HG03159 (cell line): ENCODE data around the gene IFITM10.

Experiments
- ATAC-seq: cut with Tn5 transposase; IDR thresholded peaks from one replicate; pipeline ENCODE4 v1.9.1; 2021; ENCODE audit warnings: mild to moderate bottlenecking, moderate library complexity; ENCODE audit not compliant: unreplicated experiment

IFITM10 gene

DNA sequence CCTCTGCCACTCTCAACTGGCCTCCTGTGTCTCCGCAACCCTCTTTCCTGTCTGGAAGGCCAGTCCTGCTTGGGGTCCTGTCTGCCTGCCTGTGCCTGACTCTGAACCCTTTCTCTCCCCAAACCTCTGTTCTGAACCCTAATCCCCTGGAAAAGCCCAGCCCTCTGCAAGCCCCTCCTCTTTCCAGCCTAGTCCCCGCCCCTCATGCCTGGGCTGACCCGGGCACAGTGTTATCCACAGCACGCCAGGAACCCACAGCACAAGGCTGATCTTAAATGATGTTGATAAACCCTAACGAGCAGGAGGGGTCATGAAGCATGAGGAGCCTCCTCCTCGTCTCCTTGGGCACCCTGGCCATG is at the start of gene IFITM10:
Gene IFITM10, minus strand, starts transcription at position 115 of the 359 bp plus-strand sequence. CDS start 153 bp downstream, outside the sequence.
- no peak for ATAC-seq

DNA sequence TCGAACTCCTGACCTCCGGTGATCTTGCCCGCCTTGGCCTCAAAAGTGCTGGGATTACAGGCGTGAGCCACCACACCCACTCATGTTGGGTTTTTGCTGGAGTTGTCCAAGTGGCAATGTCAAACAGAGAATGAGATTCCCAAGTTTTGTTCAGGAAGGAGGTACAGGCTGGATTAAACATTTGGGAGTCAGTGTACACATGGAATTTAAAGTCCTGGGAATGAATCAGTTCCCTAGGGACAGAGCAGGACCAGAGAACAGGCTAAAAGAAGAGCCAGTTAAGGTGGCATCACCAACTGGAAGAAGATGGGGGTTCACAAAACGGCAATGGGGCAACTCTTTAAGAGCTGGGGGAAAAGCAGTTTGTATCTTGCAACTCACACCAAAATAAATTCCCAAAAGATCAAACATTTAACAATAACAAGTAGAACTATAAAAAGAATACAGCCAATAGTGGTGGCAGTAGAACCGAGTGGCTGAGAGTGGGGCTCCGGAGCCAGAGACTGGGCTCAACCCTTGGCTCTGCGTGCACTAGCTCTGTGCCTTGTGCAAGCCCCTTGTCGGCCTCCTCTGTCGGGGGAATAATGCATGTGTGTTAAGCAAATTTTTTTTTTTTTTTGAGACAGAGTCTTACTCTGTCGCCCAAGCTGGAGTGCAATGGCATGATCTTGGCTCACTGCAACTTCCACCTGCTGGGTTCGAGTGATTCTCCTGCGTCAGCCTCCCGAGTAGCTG is 47.2 kb upstream of the IFITM10 start:
- ATAC-seq: no peak

DNA sequence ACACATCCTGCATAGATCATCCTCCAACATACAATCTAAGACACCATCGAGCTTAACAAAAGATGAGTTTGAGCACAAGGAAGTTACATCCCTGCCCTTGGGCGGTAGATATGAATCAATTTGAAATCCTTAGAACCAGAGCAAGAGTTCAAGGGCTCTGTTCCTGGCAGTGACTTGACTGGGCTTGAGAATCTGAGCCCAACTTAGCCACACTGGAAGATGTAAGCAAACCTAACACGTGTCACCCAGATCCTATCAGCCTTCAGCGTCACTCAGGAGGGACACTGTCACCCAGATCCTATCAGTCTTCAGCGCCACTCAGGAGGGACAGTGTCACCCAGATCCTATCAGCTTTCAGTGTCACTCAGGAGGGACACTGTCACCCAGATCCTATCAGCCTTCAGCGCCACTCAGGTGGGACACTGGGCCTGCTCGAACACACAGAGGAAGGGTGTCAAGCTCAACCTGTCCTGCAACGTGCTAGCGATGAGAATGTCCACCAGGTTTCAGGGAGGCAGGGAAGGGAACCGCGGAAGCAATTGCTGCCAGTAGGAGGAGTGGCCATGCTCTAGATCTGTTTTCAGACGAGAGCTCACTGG is 46.1 kb upstream of the IFITM10 start:
- ATAC-seq: no peak

DNA sequence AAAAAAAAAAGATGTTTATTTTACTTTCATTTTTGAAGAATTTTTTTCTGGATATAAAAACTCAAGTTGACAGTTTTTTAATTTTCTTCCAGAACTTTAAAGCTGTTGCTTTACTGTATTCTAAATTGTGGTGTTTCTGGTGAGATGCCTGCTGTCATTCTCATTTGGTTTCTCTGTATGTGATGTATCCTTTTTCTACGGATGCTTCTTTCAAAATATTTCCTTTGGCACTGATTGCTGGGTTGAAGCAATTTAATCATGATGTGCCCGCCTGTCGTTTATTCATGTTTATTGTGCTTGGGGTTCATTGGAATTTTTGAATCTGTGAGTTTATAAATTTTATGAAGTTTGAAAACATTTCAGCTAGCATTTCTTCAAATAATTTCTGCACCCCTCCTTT is 42.7 kb upstream of the IFITM10 start:
- ATAC-seq: no peak

DNA sequence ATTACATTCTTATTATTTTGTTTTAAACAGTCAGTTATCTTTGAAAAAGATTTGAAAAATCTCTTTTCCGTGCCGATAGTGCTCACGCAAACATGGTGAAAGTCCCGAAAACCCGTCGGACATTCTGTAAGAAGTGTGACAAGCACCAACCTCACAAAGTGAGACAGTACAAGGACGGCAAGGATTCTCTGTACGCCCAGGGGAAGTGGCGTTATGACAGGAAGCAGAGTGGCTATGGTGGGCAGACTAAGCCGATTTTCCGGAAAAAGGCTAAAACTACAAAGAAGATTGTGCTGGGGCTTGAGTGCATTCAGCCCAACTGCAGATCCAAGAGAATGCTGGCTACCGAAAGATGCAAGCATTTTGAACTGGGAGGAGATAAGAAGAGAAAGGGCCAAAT is 42.1 kb upstream of the IFITM10 start:
- no peak for ATAC-seq

DNA sequence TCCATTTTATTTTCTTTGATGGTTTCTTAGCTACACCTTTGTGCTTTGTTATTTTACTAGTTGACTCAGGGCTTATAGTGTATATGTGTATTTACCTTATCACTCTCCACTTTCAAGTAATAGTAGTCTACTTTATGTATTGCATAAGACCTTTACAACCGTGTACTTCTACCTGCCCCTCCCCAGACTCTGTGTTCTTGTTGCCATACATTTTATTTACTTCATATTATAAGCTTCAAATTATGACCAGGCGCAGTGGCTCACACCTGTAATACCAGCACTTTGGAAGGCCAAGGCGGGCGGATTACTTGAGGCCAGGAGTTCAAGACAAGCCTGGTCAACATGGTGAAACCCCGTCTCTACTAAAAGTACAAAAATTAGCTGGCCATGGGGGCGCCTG is 41.5 kb upstream of the IFITM10 start:
- ATAC-seq: no peak

DNA sequence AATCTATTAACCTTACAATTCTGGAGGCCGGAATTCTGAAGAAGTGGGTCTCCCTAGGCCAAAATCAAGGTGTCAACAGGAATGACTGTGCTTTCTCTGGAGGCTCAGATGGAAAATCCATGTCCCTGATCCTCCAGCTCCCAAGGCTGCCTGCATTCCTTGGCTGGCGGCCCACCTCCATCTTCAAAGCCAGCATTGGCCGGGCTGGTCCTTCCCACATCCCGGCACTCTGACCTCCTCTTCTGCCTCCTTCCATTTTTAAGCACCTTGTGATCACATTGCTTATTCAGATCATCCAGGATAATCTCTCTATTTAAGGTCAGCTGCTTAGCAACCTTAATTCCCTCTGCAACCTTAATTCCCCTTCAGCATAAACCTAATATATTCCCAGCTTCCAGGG is 36.1 kb upstream of the IFITM10 start:
- ATAC-seq: no peak

DNA sequence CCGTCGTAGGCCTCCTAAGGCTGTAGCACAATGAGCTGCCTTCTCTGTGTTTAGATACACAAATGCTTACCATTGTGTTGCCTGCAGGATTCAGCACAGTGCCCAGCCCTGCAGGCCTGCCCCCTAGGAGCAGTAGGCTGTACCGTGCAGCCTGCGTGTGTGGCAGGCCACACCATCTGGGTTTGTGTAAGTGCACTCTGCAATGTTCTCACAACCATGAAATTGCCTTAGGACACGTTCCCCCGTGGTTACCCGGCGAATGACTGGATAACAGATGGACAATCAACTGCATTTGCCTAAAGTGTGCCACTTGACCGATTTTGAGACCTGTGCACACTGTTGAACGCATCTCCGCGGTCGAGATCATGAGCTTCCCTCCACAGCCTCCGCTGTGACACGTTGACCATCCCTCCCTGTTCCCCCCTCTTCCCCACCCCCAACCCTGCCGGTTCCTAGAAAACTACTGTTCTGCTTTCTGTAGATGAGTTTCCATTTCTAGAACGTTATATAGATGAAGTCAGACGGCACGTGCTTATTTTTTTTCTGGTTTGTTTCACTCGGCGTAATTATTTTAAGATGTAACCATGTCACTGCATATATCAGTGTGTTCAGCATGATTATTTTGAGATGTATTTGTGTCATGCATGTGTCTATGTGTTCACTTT is 35.5 kb upstream of the IFITM10 start:
- no peak for ATAC-seq

DNA sequence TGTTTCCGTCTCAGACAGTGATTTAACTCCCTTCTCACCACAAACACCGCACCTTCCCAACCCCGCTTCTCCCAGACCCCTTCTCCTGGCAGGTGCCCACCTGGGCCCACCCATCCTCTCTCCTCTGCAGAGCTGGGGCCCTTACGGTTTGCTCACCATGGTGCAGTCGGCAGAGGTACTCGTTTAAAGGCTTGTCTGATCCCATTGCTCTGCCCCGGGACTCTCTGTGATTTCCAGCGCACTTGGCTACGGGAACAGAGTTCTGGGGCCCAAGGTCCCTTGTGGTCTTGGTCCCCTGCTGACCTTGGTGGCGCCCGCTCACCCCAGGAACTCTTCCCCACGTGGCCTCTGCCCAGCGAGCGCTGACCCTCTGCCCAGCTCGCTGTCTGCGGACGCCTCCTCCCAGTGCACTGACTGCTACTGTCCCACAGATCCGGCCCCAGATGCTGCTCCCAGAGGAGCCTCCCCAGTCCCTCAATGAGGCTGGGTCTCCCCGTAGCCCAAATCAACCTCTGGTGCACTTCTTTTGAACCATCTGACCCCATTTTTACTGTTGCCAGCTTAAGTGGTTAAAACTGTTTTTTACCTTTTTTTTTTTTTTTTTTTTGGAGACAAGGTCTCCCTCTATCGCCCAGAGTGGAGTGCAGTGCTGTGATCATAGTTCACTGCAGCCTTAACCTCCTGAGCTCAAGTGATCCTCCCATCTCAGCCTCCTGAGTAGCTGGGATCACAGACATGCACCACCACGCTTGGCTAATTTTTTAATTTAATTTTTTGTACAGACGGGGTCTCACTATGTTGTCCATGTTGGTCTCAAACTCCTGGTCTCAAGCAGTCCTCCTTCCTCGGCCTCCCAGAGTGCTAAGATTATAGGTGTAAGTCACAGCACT is 34.6 kb upstream of the IFITM10 start:
- no peak for ATAC-seq

DNA sequence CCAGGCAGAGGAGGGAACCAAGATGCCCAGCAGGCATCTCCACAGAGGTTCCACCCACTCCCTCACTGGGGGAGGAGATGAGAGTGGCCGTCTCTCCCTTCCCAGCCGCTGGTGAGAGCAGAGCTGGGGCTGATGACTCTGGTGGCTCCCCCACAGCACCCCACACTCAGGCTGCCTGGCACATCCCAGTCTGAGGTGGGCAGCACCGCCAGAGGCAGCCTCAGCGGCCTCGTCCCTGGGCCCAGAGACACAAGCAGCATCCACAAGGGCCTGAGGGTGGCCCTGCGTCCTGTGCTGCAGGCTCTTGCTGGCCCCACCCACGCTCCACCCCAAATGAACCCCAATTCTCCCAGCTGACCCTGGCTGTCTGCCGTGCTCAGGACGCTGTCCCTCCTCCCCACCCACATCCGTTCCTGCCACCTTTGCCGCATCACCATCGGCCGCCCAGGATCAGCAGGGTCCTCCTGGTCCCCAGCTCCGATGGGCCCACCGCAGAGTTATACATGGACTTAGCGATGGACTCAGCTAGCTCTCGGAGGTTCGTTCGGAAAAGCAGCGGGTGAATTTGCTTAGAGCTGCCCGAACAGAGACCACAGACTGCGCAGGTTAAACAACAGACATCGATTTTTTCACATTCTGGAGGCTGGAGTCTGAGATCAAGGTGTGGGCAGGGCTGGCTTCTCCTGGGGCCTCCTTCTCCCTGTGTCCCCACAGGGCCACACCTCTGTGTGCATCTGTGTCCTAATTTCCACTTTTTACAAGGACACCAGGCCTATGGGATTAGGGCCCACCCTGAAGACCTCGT is 33.5 kb upstream of the IFITM10 start:
- ATAC-seq: no peak

DNA sequence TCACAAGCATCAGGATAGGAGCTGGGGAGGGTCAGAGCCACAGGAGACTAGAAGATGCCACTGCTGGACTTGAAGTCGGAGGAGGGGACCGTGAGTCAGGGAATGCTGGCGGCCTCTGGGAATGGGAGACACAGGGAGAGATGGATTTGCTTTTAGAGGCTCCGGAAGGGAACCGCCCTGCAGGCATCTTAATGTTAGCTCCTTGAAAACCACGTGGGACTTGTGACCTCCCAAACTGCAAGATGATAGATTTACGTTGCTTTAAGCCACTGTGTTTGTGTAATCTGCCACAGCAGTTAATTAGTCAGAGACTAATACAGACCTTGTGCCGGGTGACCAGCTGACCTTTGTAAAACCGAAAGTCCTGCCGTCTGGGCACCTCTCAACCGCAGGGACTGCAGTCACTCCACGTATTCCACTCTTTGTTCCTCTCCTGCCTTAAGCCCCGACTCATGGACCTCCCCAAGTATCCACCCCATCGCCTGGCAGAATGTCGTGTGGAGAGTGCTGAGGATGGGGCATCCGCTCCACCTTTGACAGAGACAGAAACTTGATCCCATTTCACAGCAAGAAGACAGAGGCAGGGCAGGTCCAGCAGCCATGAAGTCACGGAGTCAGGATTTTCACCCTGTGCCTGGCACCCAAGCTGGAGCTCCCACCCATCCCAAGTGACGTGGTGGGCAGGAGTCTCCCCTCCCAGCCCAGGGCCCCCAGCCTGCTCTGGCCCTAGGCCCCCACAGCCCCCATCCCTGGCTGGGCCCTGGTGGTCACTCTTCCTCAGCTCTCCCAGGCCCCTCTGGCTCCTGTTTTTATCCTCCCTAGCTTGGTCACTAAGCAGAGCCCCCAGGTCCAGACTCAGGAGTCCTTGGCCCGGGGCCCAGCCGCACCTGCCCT is 32.7 kb upstream of the IFITM10 start:
- ATAC-seq: no peak

DNA sequence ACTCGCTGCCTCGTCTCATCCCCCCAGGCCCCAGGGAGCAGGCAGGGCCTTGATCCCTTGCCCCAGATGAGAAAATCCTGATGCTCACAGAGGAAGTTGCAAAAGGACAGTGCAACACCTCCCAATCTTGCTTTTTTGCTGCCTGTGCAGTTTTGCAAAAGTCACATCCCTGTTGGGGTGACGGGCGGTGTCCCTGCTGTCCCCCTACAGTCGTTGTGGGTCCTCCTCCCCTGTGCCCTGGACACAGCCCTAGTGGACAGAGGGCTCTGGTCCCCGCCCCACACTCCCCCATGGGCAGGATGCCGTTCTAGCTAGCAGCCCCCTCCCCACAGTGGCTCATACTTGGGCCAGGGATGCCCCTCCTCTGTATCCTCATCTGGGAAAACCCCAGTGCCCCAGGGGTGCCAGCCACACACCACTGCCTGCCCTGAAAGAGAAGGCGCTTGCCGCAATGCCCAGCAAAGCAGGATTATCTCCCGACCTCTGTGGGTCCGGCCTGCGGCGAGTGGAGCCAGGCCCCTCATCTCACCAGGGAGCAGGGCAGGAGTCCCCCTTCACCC is 31.7 kb upstream of the IFITM10 start:
- no peak for ATAC-seq

DNA sequence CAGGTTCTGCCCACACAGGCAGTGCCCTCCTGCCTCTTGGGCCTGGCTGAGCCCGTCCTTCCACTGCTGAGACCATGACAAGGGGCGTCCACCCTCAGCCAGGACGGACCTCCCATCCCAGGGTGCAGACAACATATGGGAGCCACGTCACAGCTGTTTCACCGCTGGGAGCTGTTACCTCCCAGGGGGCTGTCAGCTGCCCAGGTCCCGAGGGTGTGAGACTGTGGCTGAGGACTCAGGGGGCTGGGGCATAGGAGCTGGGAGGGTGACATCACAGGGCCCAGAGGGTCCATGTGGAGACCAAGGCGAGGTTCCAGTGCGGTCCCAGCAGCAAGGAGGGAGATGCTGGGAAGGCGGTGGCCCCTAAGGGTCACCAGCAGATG is 31.2 kb upstream of the IFITM10 start:
- ATAC-seq: no peak

DNA sequence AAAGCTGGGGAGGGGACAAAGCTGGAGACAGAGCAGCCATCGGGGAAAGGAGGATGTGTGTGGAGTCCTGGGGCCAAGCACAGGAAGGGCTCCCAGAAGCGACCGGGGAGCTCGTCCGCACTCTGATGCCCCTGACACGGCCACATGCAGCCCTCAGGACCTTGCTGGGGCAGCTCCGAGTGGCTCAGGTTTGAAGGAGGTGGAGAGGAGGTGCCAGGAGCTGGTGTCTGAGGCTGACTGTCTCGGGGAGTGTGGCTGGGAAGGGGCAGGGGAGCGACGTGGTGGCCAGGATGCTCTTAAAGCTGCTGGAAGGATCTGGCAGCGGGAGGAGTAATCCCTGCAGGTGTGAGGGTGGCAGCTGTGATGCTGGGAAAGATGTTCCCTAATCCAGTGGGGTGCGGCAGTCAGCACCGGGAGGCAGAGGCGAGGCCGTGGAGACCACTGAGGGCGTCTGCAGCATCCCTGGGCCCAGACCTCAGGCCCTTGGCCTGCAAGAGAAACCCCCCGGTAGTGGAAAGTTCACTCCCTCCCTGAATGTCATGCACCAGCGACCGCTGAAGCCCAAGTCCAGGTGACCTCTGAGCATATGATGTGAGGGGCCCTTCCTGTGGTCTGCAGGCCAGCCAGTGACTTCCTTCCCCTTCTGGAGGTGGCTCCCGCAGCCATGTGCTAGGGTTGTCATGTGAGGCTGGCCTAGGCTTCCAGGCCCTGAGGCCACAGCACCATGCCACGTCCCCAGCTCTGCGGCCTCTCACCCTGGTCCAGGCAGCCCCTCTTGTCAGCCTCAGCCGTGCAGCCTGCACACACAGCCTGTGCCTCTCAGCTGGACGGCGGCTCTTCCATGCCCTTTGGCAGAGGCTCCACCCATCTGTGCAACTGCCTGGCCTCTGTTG is 30.6 kb upstream of the IFITM10 start:
- no peak for ATAC-seq

DNA sequence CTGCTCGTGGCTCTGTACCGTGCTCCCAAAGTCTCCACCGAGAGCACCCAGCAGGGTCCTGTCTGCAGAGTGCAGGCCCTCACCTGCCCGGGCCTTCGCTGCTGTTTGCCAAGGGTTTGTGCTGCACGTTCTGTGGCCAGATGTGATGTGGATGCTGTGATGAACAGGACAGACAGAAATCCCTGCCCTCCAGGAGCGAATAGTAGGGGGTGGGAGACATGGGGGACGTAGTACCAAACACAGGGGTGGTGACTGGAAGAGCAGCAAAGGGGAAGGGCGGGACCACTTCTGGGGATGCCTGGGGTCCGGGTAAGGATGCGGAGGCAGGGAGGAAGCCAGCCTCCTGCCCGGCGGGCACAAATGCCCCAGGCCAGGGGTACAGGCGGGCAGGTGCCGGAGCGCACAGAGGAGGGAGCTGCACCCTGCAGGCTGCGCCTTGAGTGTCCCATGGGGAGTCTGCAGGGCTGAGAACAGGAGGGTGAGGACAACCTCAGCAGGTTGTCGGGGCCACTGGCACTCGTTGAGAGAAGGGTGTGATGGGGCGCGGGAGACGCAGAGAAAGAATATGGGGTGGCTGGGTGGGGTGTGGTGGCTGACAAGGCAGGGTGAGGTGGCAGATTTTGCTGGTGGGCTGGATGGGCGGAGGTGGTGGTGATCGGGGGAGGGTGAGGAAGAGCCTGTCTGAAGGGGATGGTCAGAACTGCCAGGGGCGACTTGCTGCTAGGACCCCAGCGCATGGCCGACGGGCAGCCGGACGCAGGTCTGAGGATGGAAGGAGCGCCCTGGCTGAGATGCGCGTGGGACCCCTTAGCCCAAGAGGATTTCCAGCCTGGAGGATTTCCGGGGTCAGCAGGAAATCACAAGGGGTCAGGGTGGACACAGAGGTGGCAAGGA is 29.7 kb upstream of the IFITM10 start:
- ATAC-seq: no peak

DNA sequence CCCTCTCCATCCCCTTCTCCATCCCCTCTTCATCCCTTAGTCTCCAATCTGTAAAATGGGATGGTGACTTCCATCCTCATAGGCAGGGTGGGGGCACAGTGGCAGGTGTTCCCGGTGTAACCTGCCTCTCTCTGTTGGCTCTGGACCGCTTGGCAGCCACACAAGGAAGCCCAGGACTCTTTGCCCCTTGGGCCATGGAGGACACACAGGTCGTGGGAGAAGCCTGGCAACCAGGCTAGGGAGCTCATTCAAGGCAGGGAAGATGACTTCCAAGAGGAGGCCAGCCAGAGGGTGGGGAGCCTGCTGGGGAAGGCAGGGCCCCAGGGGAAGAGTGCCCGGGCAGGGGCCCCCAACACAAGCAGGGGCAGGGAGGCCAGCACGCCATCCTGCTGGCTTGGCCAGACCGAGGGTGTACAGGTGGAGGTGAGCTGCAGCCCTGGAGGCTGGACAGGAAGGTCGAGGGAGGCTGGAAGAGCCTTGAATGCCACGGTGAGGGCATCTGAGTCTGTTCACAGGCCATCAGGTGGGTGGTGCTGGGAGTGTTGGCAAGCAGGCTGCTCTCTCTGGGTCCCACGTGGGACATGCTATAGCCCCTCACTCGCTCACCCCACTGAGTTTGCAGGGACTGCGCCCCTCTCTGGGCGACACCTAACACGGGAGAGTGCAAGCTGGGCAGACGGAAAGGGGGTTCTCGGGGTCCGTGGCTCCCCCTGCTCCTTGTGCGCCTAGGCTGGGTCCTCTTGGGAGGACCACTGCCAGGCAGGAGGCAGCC is 28.8 kb upstream of the IFITM10 start:
- no peak for ATAC-seq
